Uterus (tissue), 4 donors: ENCODE results near the gene ZNF618. TPM values are rescaled to one million over a fixed set of nuclear protein-coding genes. Genes with fewer than 3 reads are reported as not detected.
"Not testable (repeated sequence)": the region's sequence is repeated elsewhere in the genome, so short reads cannot be mapped to it uniquely, and the experiment has no call there.

Experiments used
- DNase-seq, 2 donors: peaks; one replicate each; pipeline ENCODE4 v3.0.0-alpha.2; 2019 to 2020
- H3K27ac ChIP-seq, 2 donors: fragments of 200-600 bp; sonication (generic); 1 replicate in 1 of 2; 2 replicates in 1 of 2; pipeline ENCODE4 v1.5.1; 2016 to 2018
- H3K27me3 ChIP-seq, 2 donors: fragments of 200-600 bp; sonication (generic); one replicate each; pipeline ENCODE4 v1.5.1; 2018 to 2019; ENCODE audit warnings: control low read depth in 1 of 2
- H3K36me3 ChIP-seq, 2 donors: fragments of 200-600 bp; sonication (generic); one replicate each; pipeline ENCODE4 v1.5.1; 2019; ENCODE audit warnings: control low read depth in 1 of 2
- H3K4me1 ChIP-seq, 2 donors: fragments of 200-600 bp; sonication (generic); one replicate each; pipeline ENCODE4 v1.5.1; 2018 to 2019; ENCODE audit warnings: control low read depth in 1 of 2
- H3K4me3 ChIP-seq, 2 donors: fragments of 200-600 bp; sonication (generic); 1 replicate in 1 of 2; 2 replicates in 1 of 2; pipeline ENCODE4 v1.5.1; 2018 to 2019; ENCODE audit warnings: mild to moderate bottlenecking in 1 of 2
- H3K9me3 ChIP-seq, 2 donors: fragments of 200-600 bp; sonication (generic); one replicate each; pipeline ENCODE4 v1.5.1; 2019; ENCODE audit warnings: control low read depth in 1 of 2
- CTCF ChIP-seq, 4 experiments: fragments of 200-600 bp in 2 of 4; fragments of 450-650 bp in 2 of 4; sonication (generic) in 2 of 4; IDR thresholded peaks; one replicate each; pipeline ENCODE4 v1.5.1; 2016 to 2019; ENCODE audit warnings: antibody characterized with exemption in 4 of 4, mild to moderate bottlenecking in 2 of 4, moderate library complexity in 1 of 4
- POLR2A ChIP-seq, 2 donors: fragments of 450-650 bp; IDR thresholded peaks; one replicate each; pipeline ENCODE4 v1.6.1; 2016; ENCODE audit warnings: antibody characterized with exemption in 2 of 2, mild to moderate bottlenecking in 1 of 2, moderate library complexity in 1 of 2
- intact Hi-C: fragments of 100-400 bp; cut with DNase I; formaldehyde crosslinking; loops from one replicate; pipeline ENCODE4 v1.15.1; 2023; ENCODE audit warnings: low total_unique reads
- total RNA-seq, 4 donors: library from RNA; depleted of rRNA in 3 of 4; stranded (reverse); fragments of >200 nt in 3 of 4; gene quantifications; one replicate each; pipeline versions ENCODE4 v1.1.0 to v1.2.4, GENCODE V29; 2014 to 2023
- donor health status: DM: yes; HTN: yes; CAD: no.

The ZNF618 gene
- total RNA-seq, 4 donors from 2014 or later = 3.8 to 24.2 (median 12.3) TPM

- no peaks in the 10 kb centered on the region for H3K27me3 ChIP-seq
- no peaks in the 10 kb centered on the region for H3K36me3 ChIP-seq
- peaks cover 0 to 11% of the 10 kb centered on the region in 2 donors for H3K4me1 ChIP-seq
- no peak overlapping the region for H3K4me3 ChIP-seq
- no peaks in the 10 kb centered on the region for H3K9me3 ChIP-seq
- TF ChIP-seq POLR2A (IDR thresholded peaks at IDR 0.05) (no peak), CTCF (IDR thresholded peaks at IDR 0.05) (no peak)
- peak in 1 of 2 donors; percentile 3 for DNase-seq
- H3K27ac ChIP-seq = no peak overlapping the region
- intact Hi-C loops = no loop called here
Measured at GRCh38 chr9:113996531-113997001, 120.5 kb downstream of the ZNF618 start.

GRCh38 chr9:113997064-113997463 lies 121.0 kb downstream of the ZNF618 start:
- H3K9me3 ChIP-seq, H3K27me3 ChIP-seq, intact Hi-C loops, H3K27ac ChIP-seq, H3K4me3 ChIP-seq, H3K36me3 ChIP-seq: not testable (repeated sequence)
- peak in 1 of 2 donors; percentile 1 for DNase-seq
- H3K4me1 ChIP-seq = peaks cover 0 to 11% of the 10 kb centered on the region in 2 donors

GRCh38 chr9:113997610-113998009 lies 121.5 kb downstream of the ZNF618 start:
- Histone ChIP-seq H3K27me3 (no peaks in the 10 kb centered on the region), H3K4me1 (peaks cover 0 to 11% of the 10 kb centered on the region in 2 donors)
- intact Hi-C loops = no loop called here

GRCh38 chr9:113998114-113998513 lies 122.0 kb downstream of the ZNF618 start:
- no peak for TF ChIP-seq CTCF (IDR thresholded peaks at IDR 0.05)
- TF ChIP-seq POLR2A (IDR thresholded peaks at IDR 0.05) = no peak
- Histone ChIP-seq H3K27me3 (no peaks in the 10 kb centered on the region), H3K4me3 (no peak overlapping the region), H3K27ac (no peak overlapping the region), H3K36me3 (no peaks in the 10 kb centered on the region), H3K9me3 (no peaks in the 10 kb centered on the region), H3K4me1 (peaks cover 0 to 11% of the 10 kb centered on the region in 2 donors)
- DNase-seq = peak in 1 of 2 donors; percentile 11
- intact Hi-C loops = no loop called here

More at GRCh38 chr9:113997610-113998009, 121.5 kb downstream of the ZNF618 start:
- Histone ChIP-seq H3K36me3 (no peaks in the 10 kb centered on the region), H3K9me3 (no peaks in the 10 kb centered on the region), H3K27ac (no peak overlapping the region), H3K4me3 (no peak overlapping the region)
- TF ChIP-seq CTCF (IDR thresholded peaks at IDR 0.05) = no peak
- TF ChIP-seq POLR2A (IDR thresholded peaks at IDR 0.05) = no peak
- peak in 1 of 2 donors; percentile 8 for DNase-seq

GRCh38 chr9:113998525-113999255 lies 122.6 kb downstream of the ZNF618 start:
- Histone ChIP-seq H3K4me3 (no peak overlapping the region), H3K4me1 (peaks cover 0 to 11% of the 10 kb centered on the region in 2 donors), H3K9me3 (no peaks in the 10 kb centered on the region), H3K27me3 (no peaks in the 10 kb centered on the region), H3K27ac (no peak overlapping the region), H3K36me3 (no peaks in the 10 kb centered on the region)
- intact Hi-C loops = no loop called here
- peak in 1 of 2 donors; percentile 8 for DNase-seq
- TF ChIP-seq CTCF (IDR thresholded peaks at IDR 0.05) = peak in 1 of 4 experiments; percentile 18
- no peak for TF ChIP-seq POLR2A (IDR thresholded peaks at IDR 0.05)
